Fibroblast of skin of left biceps (primary cell): ENCODE results near the gene MPP2.
"Not testable (repeated sequence)": the region's sequence is repeated elsewhere in the genome, so short reads cannot be mapped to it uniquely, and the experiment has no call there.

ENCODE experiments used
- DNase-seq, 2 experiments: peaks; one replicate each; pipeline ENCODE4 v3.0.0-alpha.2; 2013; ENCODE audit warnings: low read depth in 2 of 2

MPP2 gene

GRCh38 chr17:43852571-43852970 lies 54.8 kb downstream of the MPP2 start:
- DNase-seq = no peak

- DNase-seq = no peak
Measured at GRCh38 chr17:43849116-43849515, 58.2 kb downstream of the MPP2 start.

DNA sequence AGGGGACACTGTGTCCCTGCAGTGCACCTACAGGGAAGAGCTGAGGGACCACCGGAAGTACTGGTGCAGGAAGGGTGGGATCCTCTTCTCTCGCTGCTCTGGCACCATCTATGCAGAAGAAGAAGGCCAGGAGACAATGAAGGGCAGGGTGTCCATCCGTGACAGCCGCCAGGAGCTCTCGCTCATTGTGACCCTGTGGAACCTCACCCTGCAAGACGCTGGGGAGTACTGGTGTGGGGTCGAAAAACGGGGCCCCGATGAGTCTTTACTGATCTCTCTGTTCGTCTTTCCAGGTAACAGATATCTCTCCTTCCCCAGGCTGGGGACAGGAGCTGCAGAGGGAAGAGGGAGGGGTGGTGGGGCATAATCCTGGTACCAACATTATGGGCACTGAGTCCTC lies 58.7 kb downstream of the MPP2 start:
- no peak for DNase-seq

GRCh38 chr17:43846963-43847371 lies 60.4 kb downstream of the MPP2 start, which contains the start of gene CD300LG:
TSS of gene CD300LG (plus strand) at chr17:43847176. CDS start at chr17:43847217, 41 bp downstream.
- no peak for DNase-seq

DNA sequence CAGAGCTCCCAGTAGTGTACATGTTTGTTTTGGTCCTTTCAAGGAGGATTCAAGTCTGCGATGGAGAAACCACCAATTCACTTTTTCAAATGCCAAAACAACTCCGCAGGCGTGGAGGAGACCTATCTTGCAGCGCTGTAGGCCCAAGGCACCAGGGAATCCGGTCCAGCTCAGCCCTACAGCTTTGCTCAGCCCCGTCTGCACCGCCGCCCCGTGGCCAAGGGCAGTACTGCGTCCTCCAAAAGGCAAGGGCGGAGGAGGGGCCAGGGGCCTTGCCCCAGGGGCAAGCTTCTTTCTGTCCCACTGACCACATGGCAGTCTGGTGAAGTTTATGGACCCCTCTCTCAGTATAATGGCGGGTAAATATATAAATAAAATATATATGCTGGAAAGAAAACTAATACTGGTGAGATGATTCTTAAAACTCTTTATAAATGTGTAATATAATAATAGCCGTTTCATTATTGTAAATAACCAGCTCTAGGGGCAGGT lies 61.1 kb downstream of the MPP2 start:
- peak; percentile 16 to 19 for DNase-seq

- no peak for DNase-seq
Measured at GRCh38 chr17:43845766-43846165, 61.6 kb downstream of the MPP2 start.

GRCh38 chr17:43844241-43844640 lies 63.1 kb downstream of the MPP2 start:
- no peak for DNase-seq

GRCh38 chr17:43842975-43843325 lies 64.4 kb downstream of the MPP2 start:
- DNase-seq = no peak

DNA sequence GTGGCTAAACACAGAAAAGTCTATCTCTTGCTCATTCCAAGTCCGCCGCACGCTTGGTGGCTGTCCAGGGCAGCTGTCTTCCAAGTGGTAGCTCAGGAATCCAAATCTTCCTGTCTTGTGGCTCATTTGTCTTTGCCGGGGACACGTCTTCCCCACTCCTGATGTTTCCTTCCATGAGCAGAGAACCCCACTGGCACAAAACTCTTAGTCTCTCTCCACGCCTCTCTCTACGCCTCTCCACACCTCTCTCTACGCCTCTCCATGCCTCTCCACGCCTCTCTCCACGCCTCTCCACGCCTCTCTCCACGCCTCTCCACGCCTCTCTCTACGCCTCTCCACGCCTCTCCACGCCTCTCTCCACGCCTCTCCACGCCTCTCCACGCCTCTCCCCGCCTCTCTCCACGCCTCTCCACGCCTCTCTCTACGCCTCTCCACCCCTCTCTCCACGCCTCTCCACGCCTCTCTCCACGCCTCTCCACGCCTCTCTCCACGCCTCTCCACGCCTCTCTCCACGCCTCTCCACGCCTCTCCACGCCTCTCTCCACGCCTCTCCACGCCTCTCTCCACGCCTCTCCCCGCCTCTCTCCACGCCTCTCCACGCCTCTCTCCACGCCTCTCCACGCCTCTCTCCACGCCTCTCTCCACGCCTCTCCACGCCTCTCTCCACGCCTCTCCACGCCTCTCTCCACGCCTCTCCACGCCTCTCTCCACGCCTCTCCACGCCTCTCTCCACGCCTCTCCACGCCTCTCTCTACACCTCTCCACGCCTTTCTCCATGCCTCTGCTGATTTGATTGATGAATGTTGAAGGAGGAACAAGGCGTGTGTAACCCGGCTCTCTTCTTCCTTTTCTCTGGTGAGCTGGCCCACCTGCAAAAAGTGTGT lies 65.0 kb downstream of the MPP2 start:
- not testable (repeated sequence) for DNase-seq

DNA sequence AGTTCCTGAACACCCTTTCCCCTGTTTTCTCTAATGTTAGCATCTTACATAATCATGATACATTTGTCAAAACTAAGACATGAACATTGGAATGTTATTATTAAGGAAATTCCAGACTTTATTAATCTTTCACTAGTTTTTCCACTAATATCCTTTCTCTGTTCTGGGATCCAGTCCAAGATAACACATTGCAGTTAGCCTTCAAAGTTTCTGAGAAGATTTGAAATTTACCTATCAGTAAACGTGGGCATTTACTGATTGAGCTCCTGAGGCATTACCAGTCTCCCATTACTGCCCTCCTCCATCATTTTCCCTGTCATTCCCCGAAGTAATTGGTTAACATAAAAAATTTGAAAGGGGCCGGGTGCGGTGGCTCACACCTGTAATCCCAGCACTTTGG lies 66.1 kb downstream of the MPP2 start:
- DNase-seq = no peak

- no peak for DNase-seq
Measured at GRCh38 chr17:43840814-43841213, 66.5 kb downstream of the MPP2 start.

DNA sequence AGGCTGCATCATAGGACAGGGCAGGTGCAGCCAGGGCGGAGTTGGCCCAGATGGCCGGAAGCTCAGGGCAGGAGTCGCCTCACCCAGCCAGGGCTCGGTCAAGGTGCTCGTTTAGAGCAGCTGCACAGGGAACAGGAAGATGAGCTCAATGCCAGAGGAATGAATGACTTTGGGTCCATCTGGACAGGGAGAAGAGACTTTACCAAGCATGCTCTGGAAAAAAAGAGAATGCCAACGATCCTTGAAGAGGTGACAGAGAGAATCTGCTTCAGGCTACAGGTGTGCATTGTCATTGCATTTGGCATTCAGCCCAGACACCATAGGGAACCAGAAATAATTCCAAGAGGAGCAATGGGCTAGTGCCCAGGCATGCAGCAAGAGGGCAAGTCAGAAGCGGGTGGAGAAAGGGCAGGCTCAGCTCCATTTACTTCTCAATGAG lies 67.6 kb downstream of the MPP2 start:
- DNase-seq = no peak

DNA sequence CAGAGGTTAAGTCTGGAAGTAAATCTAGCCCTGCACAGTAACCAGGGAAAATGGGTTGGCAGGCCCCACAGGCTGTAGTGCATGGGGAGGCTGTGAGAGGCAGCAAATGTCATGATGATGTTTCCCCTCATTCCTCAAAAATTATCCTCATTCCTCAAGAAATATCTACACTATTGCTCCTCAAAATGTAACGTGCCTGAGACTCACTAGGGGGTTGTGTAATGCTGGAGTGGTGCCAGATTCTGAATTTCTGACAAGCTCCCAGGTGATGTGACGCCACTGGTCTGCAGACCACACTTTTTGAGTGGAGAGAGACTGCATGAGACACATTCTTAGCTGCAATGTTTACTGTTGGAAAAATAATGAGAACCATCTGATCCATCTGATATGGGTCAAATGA lies 73.2 kb downstream of the MPP2 start:
- peak; percentile 63 to 64 for DNase-seq

GRCh38 chr17:43832976-43833829 lies 74.1 kb downstream of the MPP2 start, which contains the start of gene MPP3:
TSS of gene MPP3 (minus strand) at chr17:43833146. CDS start at chr17:43831906, 1,240 bp downstream.
- DNase-seq = peak; percentile 25 to 40

- DNase-seq = peak; percentile 18 to 19
Measured at GRCh38 chr17:43832168-43832975, 75.0 kb downstream of the MPP2 start.

DNA sequence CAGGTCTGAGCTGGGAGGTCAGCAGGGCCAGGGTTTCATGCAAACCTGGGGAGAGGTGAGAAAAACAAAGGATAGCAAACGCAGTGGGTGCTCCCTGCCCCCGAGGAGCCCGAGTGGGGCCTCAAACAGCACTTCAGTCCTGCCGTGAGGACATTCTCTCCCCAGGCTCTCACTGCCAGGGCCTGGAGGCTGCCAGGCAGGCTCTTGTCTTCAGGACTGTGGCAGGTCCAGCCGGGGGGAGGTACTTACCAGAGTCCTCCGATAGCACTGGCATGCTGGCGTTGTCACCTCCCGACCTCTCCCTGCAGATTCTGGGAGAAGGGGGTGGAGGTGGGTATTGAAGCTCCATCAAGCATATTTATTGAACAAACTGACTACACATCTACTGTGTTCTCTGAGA lies 75.7 kb downstream of the MPP2 start:
- no peak for DNase-seq

GRCh38 chr17:43830510-43831140 lies 76.7 kb downstream of the MPP2 start:
- DNase-seq = no peak

- no peak for DNase-seq
Measured at GRCh38 chr17:43829738-43830137, 77.6 kb downstream of the MPP2 start.

DNA sequence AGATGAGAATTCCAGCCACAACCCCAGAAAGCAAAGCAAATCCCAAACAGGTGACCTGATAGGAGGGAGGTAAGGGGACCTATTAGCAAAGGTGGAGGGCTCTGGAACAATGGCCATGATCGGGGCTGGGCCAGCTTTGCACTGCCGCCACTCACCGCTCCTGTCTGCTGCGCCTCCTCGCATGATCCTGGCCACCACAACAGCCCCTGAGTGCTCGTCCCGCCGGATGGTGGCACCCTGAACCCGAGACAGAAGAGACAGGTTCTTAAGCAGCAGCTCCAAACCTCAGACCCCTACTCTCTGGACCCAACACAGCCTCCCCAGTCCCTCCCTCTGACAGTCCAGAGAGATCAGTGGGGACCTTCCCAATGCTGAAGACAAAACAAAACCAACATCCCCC lies 79.7 kb downstream of the MPP2 start:
- no peak for DNase-seq

- DNase-seq = no peak
Measured at GRCh38 chr17:43826206-43826605, 81.1 kb downstream of the MPP2 start.

- no peak for DNase-seq
Measured at GRCh38 chr17:43825567-43825966, 81.8 kb downstream of the MPP2 start.
